GM10266 (cell line): ENCODE results near the gene RANBP17.

Experiments used
- DNase-seq: peaks from one replicate; pipeline ENCODE4 v3.0.0; 2012; ENCODE audit errors: extremely low spot score
- CTCF ChIP-seq: IDR thresholded peaks from 2 replicates; pipeline ENCODE4 v1.5.1; 2012; ENCODE audit warnings: mild to moderate bottlenecking, low read depth; ENCODE audit not compliant: control insufficient read depth, insufficient read depth; ENCODE audit errors: missing control alignments

The RANBP17 gene

GRCh38 chr5:171081319-171081718 is 219.5 kb downstream of the RANBP17 start:
- no peak for TF ChIP-seq CTCF
- no peak for DNase-seq

GRCh38 chr5:171092194-171092593 is 230.4 kb downstream of the RANBP17 start:
- DNase-seq, result no peak
- no peak for TF ChIP-seq CTCF

GRCh38 chr5:171093598-171093997 is 231.8 kb downstream of the RANBP17 start:
- DNase-seq, result no peak

GRCh38 chr5:171094356-171094755 is 232.5 kb downstream of the RANBP17 start:
- DNase-seq, result no peak
- TF ChIP-seq CTCF, result no peak

More at GRCh38 chr5:171093598-171093997, 231.8 kb downstream of the RANBP17 start:
- TF ChIP-seq CTCF, result no peak

DNA sequence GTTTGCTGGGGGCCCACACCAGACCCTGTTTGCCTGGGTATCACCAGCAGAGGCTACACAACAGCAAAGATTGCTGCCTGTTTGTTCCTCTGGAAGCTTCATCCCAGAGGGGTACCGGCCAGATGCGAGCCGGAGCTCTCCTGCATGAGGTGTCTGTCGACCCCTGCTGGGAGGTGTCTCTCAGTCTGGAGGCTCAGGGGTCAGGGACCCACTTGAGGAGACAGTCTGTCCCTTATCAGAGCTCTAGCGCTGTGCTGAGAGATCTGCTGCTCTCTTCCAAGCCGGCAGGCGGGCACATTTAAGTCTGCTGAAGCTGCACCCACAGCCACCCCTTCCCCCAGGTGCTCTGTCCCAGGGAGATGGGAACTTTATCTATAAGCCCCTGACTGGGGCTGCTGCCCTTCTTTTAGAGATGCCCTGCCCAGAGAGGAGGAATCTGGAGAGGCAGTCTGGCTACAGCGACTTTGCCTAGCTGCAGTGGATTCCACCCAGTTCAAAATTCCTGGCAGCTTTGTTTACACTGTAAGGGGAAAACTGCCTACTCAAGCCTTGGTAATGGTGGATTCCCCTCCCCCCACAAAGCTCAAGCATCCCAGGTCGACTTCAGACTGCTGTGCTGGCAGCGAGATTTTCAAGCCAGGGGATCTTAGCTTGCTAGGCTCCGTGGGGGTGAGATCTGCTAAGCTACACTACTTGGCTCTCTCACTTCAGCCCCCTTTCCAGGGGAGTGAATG is 241.2 kb downstream of the RANBP17 start:
- TF ChIP-seq CTCF, result no peak
- no peak for DNase-seq

GRCh38 chr5:171107669-171108068 is 245.9 kb downstream of the RANBP17 start:
- no peak for DNase-seq
- no peak for TF ChIP-seq CTCF

GRCh38 chr5:171115519-171115918 is 253.7 kb downstream of the RANBP17 start:
- DNase-seq, result no peak
- TF ChIP-seq CTCF, result no peak
